A549 treated with Mapracorat at 1 μM for 4 hours (cell line): Measurements from ENCODE around the gene XPA. TPM values are rescaled to one million over a fixed set of nuclear protein-coding genes. Genes with fewer than 3 reads are reported as not detected.

Source experiments
- total RNA-seq: library from RNA; stranded (reverse); fragments of 200-300 nt; extraction: Qiagen RNA extraction; gene quantifications from 5 replicates; pipeline ENCODE4 v1.2.3, GENCODE V29; 2022

The XPA gene
- 12.2 to 15.8 TPM (median 13.3 TPM) in 5 replicates for total RNA-seq

DNA sequence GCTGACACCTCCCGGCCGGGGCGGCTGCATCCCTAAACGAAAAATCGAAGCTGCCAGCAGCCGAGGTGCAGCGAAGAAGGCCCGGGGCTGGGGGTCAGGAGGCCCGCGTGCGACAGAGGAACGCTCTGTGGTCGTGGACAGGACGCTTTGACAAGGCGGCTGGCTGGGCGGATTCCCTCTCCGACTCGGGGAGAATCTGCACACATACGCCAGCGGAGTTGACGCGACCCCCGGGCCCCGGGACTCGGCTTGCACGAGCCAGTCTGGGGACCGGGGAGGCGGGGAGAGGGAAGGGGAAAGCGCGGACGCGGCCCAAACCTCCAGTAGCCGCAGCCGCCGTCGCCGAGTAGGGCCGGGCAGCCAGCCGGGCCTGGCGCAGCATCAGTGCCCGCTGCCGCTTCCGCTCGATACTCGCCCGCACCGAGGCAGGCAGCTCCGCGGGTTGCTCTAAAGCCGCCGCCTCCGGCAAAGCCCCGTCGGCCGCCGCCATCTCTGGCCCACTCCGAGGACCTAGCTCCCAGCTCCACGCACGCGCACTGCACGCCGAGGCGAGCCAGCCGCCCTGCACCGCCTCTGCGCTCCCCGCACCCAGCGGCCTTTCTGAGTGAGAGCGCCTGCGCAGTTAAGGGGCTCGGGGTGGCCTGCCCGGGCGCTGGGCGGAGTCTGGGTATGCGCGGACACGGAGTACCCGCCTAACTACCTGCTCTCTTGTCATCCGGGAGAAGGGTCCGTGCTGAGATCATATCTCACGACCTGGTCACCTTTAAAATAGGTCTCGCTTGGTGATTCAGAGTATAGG is at the start of gene XPA:
TSS of gene XPA (minus strand) at position 538 of the 799 bp plus-strand sequence. CDS start at position 490, 48 bp downstream.

GRCh38 chr9:97632985-97633858 is 63.9 kb downstream of the XPA start, which contains the start of the genes NCBP1 and TSTD2:
NCBP1 (plus strand) TSS chr9:97633821; CDS start chr9:97633882, 61 bp downstream.
TSTD2 (minus strand) TSS chr9:97633368; CDS start chr9:97627562, 5,806 bp downstream.

Other genes with a start within 250 kb of the XPA start
- gene TMOD1, start 195.7 kb downstream of the XPA start, total RNA-seq = 1.7 to 2.1 TPM (median 2.0 TPM) in 5 replicates
- 8.1 to 10.8 TPM (median 10.1 TPM) in 5 replicates for gene TSTD2, start 64.0 kb downstream of the XPA start, total RNA-seq
- 24.4 to 26.7 TPM (median 25.0 TPM) in 5 replicates for gene NCBP1, start 63.5 kb downstream of the XPA start, total RNA-seq
- 2.5 to 4.0 TPM (median 3.3 TPM) in 5 replicates for gene FOXE1, start 155.9 kb upstream of the XPA start, total RNA-seq
- 11.1 to 13.7 TPM (median 13.3 TPM) in 5 replicates for gene TRMO, start 225.2 kb upstream of the XPA start, total RNA-seq
- gene HEMGN, start 240.8 kb upstream of the XPA start, total RNA-seq = not detected in 5 replicates